Caki2 (cell line): ENCODE results near the gene TCTN3. TPM values are rescaled to one million over a fixed set of nuclear protein-coding genes. Genes with fewer than 3 reads are reported as not detected.
"Not testable (repeated sequence)": the region's sequence is repeated elsewhere in the genome, so short reads cannot be mapped to it uniquely, and the experiment has no call there.

ENCODE experiments used
- DNase-seq: peaks from one replicate; pipeline ENCODE4 v3.0.0-alpha.2; 2015; ENCODE audit warnings: low read depth
- in situ Hi-C: cut with HindIII; loops from 2 replicates; pipeline ENCODE4 v1.10.0; 2016; ENCODE audit warnings: low sequenced_read_pairs, low pct_unique_long_range_greater_than_20kb, mixed read lengths
- total RNA-seq: library from RNA; depleted of rRNA; stranded (reverse); fragments of >200 nt; shearing (Covaris generic); gene quantifications from 2 replicates; pipeline ENCODE4 v1.2.3, GENCODE V29; 2014; ENCODE audit warnings: low replicate concordance

Gene TCTN3
- total RNA-seq, 1 experiment from 2014 or later: 44.7 TPM

DNA sequence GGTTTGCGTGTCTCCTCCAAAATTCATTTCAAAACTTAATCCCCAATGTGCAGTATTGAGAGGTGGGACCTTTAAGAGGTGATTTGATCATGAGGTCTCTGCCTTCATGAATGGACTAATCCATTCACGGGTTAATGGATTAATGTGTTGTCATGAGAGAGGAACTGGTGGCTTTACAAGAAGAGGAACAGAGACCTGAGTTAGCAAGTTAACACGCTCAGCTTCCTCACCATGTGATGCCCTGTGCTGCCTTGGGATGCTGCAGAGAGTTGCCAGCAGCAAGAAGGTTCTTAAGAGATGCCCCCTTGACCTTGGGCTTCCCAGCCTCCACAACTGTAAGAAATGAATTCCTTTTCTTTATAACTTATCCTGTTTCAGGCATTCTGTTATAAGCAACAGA, 3.7 kb upstream of the TCTN3 start:
- in situ Hi-C loops: no loop called here
- no peak for DNase-seq

DNA sequence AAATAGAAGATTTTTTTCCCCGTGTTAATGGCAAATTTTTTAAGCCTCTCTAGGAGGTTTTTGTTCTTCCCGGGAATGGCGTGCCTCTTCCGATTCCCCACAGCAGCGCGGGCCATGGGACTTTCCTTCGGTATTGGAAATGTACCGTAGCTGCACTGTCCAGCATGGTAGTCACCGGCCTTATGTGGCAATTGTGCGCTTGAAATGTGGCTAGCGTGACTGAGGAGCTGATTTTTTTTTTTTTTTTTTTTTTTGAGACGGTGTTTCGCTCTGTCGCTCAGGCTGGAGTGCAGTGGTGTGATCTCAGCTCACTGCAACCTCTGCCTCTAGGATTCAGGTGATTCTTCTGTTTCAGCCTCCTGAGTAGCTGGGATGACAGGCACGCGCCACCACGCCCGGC, 938 bp upstream of the TCTN3 start:
- in situ Hi-C loops: no loop called here
- no peak for DNase-seq

DNA sequence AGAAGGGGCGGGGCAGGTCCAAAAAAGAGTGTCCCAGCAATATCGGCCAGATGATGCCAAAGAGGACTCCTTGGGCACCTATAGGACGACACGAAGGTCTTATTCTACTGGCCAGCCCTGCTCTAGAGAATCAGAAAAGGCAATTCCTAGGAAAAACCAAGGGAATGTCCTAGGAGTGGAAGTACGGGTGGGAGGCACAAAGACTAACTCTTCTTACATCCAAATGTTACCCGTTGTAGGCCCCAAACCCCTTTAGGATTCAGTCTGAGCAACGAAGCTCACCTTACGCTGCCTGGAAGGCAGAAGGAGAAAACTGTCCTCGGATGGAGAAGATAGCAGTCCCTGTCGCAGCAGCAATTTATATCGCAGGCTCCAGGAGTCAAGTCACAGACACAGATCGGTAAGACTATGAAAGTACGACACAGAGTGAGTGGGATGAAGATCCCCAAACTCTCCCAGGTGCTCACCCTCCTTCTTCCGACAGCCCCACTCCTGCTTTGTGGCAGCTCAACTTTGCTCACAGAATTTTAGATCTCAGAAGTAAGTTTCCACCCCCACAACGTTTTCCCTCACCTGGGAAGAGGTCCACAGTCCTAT, 558 bp downstream of the TCTN3 start:
- DNase-seq: peak; percentile 2
- in situ Hi-C loops: no loop called here

DNA sequence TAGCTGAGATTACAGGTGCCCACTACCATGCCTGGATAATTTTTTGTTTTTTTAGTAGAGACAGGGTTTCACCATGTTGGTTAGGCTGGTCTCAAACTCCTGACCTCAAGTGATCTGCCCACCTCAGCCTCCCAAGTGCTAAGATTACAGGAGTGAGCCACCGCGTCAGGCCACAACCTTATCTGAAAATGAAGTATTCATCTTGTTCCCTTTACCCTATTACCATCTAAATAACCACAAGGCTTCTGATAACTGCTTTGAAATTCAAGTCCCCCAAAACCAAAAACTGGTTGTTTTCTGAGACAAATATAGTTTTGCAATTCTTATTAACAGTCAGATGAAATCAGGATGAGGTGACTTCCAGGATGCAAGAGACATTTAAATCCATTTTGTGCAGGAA, 2.4 kb downstream of the TCTN3 start:
- DNase-seq: no peak
- in situ Hi-C loops: no loop called here

DNA sequence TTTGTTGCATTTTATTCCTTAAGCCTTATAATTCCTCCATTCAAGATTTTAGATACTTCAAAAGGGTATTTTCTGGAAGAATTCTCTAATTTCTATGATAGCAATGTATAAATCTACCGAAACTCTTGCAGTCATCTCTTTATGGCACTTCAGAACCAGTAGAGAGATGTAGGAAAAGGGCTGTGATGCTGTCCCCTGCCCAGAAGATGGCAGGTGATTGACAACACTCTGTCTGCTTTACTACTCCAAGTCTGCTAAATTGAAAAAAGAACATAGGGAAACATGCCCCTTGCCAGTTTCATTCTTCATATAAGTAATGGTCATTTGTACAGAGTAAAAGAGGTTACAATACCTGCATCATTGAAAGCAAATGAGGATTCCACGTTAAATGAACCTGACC, 5.1 kb downstream of the TCTN3 start:
- DNase-seq: no peak
- in situ Hi-C loops: no loop called here

DNA sequence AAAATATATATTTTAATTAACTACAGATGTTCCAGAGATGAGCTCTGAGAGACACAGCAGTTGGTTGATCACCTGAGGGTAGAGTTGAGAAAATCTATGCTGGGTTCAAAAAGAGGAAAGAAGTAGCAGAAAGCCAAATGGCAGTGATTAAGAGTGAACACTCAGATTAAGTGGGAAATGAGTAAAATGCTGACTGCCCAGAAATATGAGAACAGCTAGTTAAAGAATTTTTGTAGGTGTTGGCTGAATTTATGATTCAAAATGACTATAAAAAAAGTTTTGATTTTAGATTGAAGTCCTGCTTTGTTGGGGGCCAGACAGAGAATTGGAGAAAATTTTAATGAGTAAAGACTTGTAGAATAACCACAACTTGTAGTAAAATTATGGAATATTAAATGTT, 9.8 kb downstream of the TCTN3 start:
- in situ Hi-C loops: no loop called here
- DNase-seq: no peak

DNA sequence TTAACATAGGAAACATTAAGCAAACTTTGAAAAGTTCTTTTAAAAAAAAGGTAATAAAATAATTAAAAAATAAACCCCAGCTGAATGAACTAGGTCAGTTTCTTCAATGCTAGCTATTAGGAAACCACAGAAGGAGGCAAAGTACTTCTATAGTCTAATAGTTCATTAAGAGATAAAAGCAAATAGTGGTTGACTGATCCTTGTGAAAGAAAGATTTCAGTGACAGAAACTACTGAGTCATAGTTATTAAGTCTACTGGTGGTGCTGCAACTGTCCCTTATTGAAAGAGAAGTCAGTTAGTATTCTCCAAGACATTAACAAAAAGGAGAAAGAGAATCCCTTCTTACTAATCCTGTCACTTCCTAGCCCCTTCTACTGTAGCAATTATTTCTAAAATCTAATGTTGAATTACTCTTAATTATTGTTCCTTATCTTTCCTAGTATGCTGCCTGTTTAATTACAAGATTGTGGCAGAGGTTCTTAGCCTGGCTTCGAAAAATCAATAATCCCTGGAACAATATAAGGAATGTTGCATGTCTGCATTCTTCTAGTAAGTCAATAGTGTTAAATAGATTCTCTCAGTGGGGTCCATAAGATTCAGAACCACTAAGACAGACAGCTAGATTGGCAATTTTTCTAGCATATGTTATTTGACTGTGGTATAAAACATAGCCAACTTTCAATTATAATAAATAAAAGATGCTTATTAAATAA, 18.2 kb downstream of the TCTN3 start:
- DNase-seq: peak; percentile 6
- in situ Hi-C loops: no loop called here

DNA sequence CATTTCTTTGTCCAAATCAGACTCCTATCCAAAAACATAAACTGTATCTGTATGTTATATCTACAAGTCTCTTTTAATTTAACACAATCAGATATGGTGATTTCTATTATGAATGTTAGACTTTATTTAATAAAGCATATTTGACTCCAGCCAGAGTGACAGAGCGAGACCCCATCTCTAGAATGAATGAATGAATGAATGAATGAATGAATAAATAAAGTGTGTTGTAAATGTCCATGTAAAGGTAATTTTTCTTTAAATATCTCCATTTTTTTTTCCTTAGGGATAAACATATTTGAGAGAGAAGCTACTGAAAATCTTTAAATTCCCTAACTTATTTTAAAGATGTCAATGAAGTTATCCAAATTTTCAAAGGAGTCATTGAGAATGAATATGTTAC, 19.1 kb downstream of the TCTN3 start:
- DNase-seq: no peak
- in situ Hi-C loops: no loop called here

DNA sequence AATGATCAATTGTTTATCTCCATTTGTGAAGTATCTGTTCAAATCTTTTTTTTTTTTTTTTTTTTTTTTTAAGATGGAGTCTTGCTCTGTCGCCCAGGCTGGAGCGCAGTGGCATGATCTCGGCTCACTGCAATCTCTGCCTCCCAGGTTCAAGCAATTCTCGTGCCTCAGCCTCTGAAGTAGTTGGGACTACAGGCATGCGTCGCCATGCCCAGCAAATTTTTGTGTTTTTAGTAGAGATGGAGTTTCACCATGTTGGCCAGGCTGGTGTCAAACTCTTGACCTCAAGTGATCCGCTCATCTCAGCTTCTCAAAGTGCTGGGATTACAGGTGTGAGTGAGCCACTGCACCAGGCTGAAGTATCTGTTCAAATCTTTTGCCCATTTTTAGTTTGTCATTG, 21.1 kb downstream of the TCTN3 start:
- in situ Hi-C loops, DNase-seq: not testable (repeated sequence)

DNA sequence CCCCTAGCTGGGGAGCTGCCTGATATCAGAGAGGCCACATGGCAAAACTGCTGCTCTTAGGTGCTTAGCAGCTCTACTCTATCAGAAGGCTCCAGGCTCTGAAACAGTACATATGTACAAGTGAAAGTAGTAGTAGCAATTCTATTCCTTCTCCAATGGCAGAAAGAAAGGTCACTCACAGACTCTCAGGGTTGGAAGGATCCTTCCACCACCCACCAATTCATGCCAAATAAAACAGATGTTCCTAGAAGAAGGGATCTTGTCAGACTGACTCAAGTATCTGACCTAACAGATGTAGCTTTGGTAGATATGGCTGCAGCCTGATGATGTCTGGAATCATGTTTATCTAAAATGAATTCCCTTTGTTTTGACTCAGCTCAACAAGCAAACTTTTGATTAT, 29.2 kb downstream of the TCTN3 start:
- in situ Hi-C loops: no loop called here

DNA sequence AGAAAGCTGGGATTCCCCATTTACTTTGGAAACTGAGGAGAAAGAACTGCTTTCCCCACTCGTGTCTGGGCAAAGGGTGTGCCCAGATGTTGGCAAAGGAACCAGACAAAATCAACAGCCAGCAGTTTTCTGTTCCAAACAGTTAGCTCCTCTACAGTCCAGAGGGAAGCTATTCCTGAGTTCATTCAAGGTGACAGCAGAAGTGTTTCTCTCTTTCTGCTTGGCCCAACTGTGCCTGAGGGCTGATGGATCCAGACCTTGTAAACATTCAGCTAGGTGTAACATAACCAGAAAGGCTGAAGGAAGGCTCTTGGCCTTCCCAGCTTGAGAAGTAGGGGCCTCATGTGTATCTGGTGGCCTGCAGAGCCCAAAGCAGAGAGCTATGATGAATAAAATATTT, 30.2 kb downstream of the TCTN3 start:
- in situ Hi-C loops: no loop called here
- no peak for DNase-seq

More for the DNA sequence above, 29.2 kb downstream of the TCTN3 start:
- DNase-seq: no peak

DNA sequence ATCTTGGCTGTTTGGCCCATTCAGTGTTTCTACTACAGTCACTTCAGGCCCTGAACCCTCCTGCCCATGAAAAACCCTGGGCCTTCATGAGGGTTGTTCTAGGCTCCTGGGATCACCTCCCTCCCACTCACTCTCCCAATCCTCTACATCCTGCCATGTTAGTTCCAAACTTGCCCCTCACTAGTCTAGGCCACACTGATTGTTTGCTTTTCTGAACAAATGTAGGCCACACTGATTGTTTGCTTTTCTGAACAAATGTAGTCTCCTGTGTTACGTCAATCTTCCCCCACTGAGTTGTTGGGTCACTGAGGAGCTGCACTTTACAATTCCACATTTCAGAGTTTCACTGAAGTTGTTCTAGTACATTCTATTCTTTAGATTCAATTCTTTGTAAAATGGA, 31.9 kb downstream of the TCTN3 start:
- DNase-seq: no peak
- in situ Hi-C loops: no loop called here

DNA sequence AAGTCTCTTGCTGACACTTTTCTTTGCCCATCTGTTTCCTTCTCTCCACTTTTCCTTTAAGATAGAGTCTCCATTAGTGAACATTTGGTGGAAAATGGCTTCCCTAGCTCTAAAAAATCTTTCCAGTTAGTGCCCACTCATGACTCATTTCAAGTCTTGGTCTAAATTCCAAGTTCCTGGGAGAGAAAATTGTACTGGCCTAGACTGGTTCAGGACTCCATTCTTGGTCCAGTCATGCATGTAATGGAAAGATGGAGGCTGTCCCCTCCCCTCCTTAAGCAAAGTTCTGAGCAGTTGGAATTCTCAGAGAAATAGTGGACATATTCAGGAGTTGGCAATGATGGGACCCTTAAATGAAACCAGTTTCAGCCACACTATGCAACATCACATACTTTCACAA, 33.4 kb downstream of the TCTN3 start:
- in situ Hi-C loops: no loop called here
- DNase-seq: peak; percentile 36

DNA sequence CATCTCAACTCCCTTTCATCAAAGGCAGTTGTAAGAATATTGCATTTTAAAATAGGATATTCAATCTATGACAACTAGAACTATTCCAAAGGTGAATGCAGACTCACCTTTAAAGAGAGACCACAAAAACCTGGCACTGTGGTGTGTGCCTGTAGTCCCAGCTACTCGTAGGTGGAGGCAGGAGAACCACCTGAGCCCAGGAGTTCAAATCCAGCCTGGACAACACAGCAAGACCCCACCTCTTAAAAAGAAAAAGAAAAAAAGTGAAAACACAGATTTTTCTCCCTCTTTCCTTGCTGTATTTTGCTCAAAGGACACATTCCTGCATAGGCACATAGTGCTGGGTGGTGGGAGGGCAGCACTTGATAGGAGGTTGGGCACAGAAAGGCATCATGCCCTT, 36.5 kb downstream of the TCTN3 start:
- in situ Hi-C loops: no loop called here

DNA sequence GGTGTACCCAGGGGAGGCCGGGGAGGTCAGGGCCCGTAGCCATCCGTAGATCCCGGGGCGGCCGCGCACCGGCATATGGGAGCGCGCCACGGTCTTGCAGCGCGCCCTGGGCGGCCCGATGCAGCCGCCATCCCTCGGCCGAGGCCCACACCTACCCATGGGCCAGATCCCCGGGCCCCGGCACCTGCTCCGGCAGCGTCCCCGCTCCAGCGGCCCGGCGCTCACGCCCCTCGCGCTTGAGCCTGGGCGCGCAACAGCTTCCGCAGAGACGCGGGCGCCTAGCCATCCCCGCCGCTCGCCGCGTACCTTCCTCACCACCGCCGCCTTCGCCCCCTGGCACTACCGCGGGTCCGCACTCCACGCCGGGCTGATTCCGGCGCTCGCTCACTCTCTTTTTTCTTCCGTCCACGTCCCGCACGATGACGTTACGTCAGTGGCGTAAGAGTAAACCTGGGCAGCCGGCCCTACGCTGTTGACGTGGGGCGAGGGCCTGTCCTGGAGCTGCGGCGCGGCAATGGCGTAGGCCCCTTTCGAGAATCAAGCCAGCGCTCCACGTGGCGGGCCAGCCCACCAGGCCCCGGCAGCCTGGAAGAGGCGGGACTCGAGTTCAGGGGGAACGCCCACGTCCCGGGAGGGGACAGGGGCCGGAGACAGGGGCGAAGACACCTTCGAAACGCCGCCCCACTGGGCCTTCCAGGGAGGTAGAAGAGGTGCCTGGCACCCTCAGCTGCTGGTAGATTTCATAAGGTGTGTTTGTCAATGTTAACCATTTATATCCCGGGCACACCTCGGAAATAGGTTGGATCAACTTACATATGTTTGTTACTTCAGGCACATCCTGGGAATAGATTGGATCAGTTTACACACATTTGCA, 37.2 kb downstream of the TCTN3 start, which contains the start of gene ALDH18A1:
Gene ALDH18A1 (minus strand): TSS at position 421 of the 874 bp plus-strand sequence. CDS start 3,334 bp downstream, outside the sequence.
- in situ Hi-C loops: no loop called here
- peak; percentile 90 for DNase-seq

More for the DNA sequence above, 36.5 kb downstream of the TCTN3 start:
- no peak for DNase-seq

DNA sequence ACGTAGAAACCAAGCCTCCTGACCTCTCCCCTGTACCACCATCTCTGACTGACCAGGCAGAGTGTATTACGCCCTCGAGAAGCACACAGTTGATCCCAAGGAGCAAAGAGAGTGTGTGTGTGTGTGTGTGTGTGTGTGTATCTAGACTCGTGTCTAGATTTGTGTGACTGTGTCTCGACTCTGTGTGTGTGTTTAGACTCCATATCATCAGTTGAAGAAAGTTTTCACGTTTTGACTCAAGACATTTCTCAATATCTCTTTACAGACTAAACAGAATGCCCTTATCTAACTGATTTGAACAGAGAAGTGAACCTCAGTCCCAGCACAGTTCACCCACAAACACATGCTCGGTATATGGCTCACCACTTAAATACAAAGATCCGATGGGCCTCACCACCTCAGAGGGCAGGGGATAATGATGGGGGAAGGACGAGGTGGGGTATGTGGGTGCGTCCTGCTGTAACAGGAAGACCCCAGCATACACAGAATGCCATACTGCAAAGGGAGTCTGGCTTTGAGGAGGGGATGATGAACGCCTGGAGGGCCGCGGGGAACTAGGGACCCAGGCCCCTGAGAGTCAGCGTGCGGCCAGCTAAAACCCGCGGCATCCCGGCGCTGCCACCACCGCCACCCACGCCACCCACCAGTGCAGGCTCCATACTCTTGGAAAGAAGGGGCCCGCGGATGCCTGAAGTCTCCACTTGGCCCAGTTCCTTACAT, 38.0 kb downstream of the TCTN3 start:
- in situ Hi-C loops: no loop called here
- peak; percentile 12 for DNase-seq

DNA sequence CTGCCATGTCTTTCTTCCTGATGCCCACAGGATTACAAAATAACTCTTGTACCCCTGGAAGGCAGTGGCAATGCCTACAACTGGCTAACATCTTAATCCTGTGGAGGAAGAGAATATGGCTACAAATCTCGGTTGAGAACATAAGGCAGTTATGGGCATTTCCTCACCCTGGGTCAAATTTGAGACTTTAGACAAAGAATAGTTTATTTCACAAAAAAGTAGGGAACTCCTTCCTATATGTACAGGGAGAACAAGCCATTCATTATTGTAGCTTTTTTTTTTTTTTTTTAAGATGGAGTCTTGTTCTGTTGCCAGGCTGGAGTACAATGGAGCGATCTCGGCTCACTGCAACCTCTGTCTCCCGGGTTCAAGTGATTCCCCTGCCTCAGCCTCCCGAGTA, 39.8 kb downstream of the TCTN3 start:
- in situ Hi-C loops: no loop called here
- DNase-seq: no peak

DNA sequence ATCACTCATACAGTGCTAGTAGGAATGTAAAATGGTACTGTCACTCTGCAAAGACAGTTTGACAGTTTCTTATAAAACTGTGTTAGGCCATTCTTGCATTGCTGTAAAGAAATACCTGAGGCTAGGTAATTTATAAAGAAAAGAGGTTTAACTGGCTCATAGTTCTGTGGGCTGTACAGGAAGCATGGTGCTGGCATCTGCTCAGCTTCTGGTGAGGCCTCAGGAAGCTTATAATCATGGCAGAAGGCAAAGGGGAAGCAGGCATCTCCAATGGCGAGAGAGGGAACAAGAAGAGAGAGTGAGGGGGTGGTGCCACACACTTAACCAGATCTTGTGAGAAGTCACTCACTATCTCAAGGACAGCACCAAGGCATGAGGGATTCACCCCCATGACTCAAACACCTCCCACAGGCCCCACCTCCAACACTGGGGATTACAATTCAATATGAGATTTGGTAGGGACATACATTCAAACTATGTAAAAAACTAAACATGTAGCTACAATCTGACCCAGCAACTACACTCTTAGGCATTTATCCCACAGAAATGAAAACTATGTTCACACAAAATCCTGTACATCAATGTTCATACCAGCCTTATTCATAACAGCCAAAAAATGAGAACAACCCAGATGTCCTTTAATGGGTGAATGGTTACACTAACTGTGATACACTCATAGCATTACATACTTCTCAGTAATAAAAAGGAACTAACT, 42.2 kb downstream of the TCTN3 start:
- in situ Hi-C loops: no loop called here
- DNase-seq: no peak
